Trophoblast cell (in vitro differentiated cells and primary cell): Measurements from ENCODE around the gene VAMP3.

Experiments
- DNase-seq, 2 donors: peaks; one replicate each; pipeline ENCODE4 v3.0.0-alpha.2; 2016
- H2AFZ ChIP-seq: 2 replicates; pipeline ENCODE4 v1.6.1; 2013; ENCODE audit warnings: low read length, moderate library complexity, mild to moderate bottlenecking; ENCODE audit not compliant: insufficient read depth, poor library complexity
- H2AK5ac ChIP-seq: 2 replicates; pipeline ENCODE4 v1.6.1; 2013; ENCODE audit warnings: mild to moderate bottlenecking, low read length
- H2BK120ac ChIP-seq: 2 replicates; pipeline ENCODE4 v1.6.1; 2013; ENCODE audit warnings: low read length, mild to moderate bottlenecking, moderate library complexity; ENCODE audit not compliant: insufficient read depth, poor library complexity
- H2BK12ac ChIP-seq: 2 replicates; pipeline ENCODE4 v1.6.1; 2013; ENCODE audit warnings: mild to moderate bottlenecking, low read length, moderate library complexity
- H2BK5ac ChIP-seq: 2 replicates; pipeline ENCODE4 v1.6.1; 2013; ENCODE audit warnings: low read length, low read depth, moderate library complexity, mild to moderate bottlenecking; ENCODE audit not compliant: poor library complexity
- H3K14ac ChIP-seq: 2 replicates; pipeline ENCODE4 v1.6.1; 2013; ENCODE audit warnings: mild to moderate bottlenecking, low read length
- H3K18ac ChIP-seq: 2 replicates; pipeline ENCODE4 v1.6.1; 2013; ENCODE audit warnings: mild to moderate bottlenecking, low read length
- H3K23ac ChIP-seq: 2 replicates; pipeline ENCODE4 v1.6.1; 2013; ENCODE audit warnings: low read length
- H3K27ac ChIP-seq: 2 replicates; pipeline ENCODE4 v1.5.1; 2013; ENCODE audit warnings: low read depth, mild to moderate bottlenecking, inconsistent platforms, low read length, moderate library complexity
- H3K27me3 ChIP-seq: 2 replicates; pipeline ENCODE4 v1.6.1; 2013; ENCODE audit warnings: inconsistent platforms, mild to moderate bottlenecking, low read length, moderate library complexity; ENCODE audit not compliant: insufficient read depth
- H3K36me3 ChIP-seq, 2 experiments: 1 replicate in 1 of 2; 2 replicates in 1 of 2; pipeline ENCODE4 v1.6.1; 2013; ENCODE audit warnings: low read length in 2 of 2, mild to moderate bottlenecking in 2 of 2, moderate library complexity in 1 of 2; ENCODE audit not compliant: insufficient read depth in 2 of 2, control insufficient read depth in 1 of 2
- H3K4ac ChIP-seq: 2 replicates; pipeline ENCODE4 v1.6.1; 2013; ENCODE audit warnings: low read depth, mild to moderate bottlenecking, low read length, moderate library complexity
- H3K4me1 ChIP-seq, 2 experiments: 1 replicate in 1 of 2; 2 replicates in 1 of 2; pipeline ENCODE4 v1.6.1; 2013; ENCODE audit warnings: low read length in 2 of 2, mild to moderate bottlenecking in 2 of 2, moderate library complexity in 1 of 2; ENCODE audit not compliant: insufficient read depth in 2 of 2, control insufficient read depth in 1 of 2
- H3K4me2 ChIP-seq: 2 replicates; pipeline ENCODE4 v1.6.1; 2013; ENCODE audit warnings: inconsistent platforms, mild to moderate bottlenecking, low read length, moderate library complexity
- H3K4me3 ChIP-seq: 2 replicates; pipeline ENCODE4 v1.5.1; 2013; ENCODE audit warnings: mild to moderate bottlenecking, low read depth, low read length, inconsistent platforms
- H3K79me1 ChIP-seq: one replicate; pipeline ENCODE4 v1.6.1; 2013; ENCODE audit warnings: low read length
- H3K79me2 ChIP-seq: 2 replicates; pipeline ENCODE4 v1.6.1; 2013; ENCODE audit warnings: low read length, mild to moderate bottlenecking; ENCODE audit not compliant: control insufficient read depth, insufficient read depth, poor library complexity
- H3K9ac ChIP-seq: 2 replicates; pipeline ENCODE4 v1.6.1; 2013; ENCODE audit warnings: mild to moderate bottlenecking, low read length
- H3K9me3 ChIP-seq: 2 replicates; pipeline ENCODE4 v1.6.1; 2013; ENCODE audit warnings: low read depth, mild to moderate bottlenecking, control low read depth, inconsistent platforms, low read length; ENCODE audit not compliant: insufficient read depth
- H4K12ac ChIP-seq: 2 replicates; pipeline ENCODE4 v1.6.1; 2013; ENCODE audit warnings: low read depth, mild to moderate bottlenecking, low read length, moderate library complexity
- H4K8ac ChIP-seq: 2 replicates; pipeline ENCODE4 v1.6.1; 2013; ENCODE audit warnings: low read depth, mild to moderate bottlenecking, low read length, moderate library complexity
- H4K91ac ChIP-seq: one replicate; pipeline ENCODE4 v1.6.1; 2013; ENCODE audit warnings: low read depth, mild to moderate bottlenecking, low read length, moderate library complexity
- WGBS: extraction: QIAGEN DNeasy Blood & Tissue Kit; methylation state at CpG from one replicate; pipeline ENCODE4 v1.1.7; 2013; ENCODE audit warnings: missing lambda C conversion rate; ENCODE audit not compliant: insufficient read length, insufficient coverage; ENCODE audit errors: extremely low coverage; 5-methylcytosine and 5-hydroxymethylcytosine counted together

VAMP3 gene

DNA sequence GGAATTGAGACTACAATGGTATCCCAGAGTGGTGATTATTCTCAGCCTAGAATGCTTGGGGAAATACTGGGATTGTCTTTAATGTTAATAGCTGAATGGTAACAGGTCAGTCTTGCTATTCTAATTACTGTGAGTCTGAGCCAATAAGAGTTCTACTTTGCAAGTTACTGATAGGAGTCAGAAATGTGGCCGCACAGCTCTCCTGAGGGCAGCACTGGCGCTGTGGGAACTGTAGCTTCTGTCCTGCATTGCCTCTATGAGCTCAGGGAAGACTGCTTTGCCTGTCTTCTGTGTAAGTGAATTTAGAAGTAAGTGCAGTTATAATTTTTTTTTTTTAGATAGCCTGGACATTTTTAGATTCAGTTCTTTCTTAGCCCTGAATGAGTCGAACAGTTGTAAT is 10.0 kb upstream of the VAMP3 start:
- H3K4ac ChIP-seq = no peak overlapping the region
- H3K4me1 ChIP-seq = no peaks in the 10 kb centered on the region
- no peak overlapping the region for H2BK120ac ChIP-seq
- no peak overlapping the region for H3K27ac ChIP-seq
- H3K27me3 ChIP-seq = no peaks in the 10 kb centered on the region
- H2AK5ac ChIP-seq = no peak overlapping the region
- H3K14ac ChIP-seq = no peak overlapping the region
- H3K9ac ChIP-seq = no peak overlapping the region
- no peak for DNase-seq
- WGBS = no CpG with 5 or more reads among the region's 3 CpGs
- no peak overlapping the region for H4K12ac ChIP-seq
- no peak overlapping the region for H3K18ac ChIP-seq
- H4K8ac ChIP-seq = no peak overlapping the region
- no peak overlapping the region for H3K4me3 ChIP-seq
- H3K79me1 ChIP-seq = no peaks in the 10 kb centered on the region
- H4K91ac ChIP-seq = no peak overlapping the region
- H3K23ac ChIP-seq = no peak overlapping the region
- H3K9me3 ChIP-seq = no peaks in the 10 kb centered on the region
- no peak overlapping the region for H2AFZ ChIP-seq
- H2BK5ac ChIP-seq = no peak overlapping the region
- no peak overlapping the region for H2BK12ac ChIP-seq
- peaks cover 0 to 2% of the 10 kb centered on the region in 2 experiments for H3K36me3 ChIP-seq
- no peaks in the 10 kb centered on the region for H3K79me2 ChIP-seq
- no peak overlapping the region for H3K4me2 ChIP-seq

DNA sequence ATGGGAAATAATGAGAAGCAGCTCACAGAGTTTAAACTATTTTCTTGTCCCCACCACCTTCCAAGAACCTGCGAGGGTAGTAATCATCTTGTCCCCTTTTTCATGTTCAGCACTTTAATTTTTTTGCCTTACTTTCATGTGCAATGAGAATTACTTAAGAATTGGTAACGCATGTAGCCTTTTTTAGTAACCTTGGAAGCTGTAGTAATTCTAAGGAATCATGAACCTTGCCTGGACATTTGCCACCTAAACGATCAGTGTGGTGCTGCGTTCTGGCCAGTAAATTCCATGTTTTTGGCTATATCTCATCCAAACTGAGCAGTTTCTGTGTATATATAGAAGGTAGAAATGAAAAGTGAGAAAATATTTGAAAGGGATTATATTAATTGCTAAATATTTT is 3.9 kb upstream of the VAMP3 start:
- H3K79me2 ChIP-seq = peaks cover 7% of the 10 kb centered on the region
- H3K4me3 ChIP-seq = no peak overlapping the region
- H4K8ac ChIP-seq = no peak overlapping the region
- no peak overlapping the region for H3K27ac ChIP-seq
- no peaks in the 10 kb centered on the region for H3K36me3 ChIP-seq
- H2BK120ac ChIP-seq = no peak overlapping the region
- peaks cover 8% of the 10 kb centered on the region for H3K79me1 ChIP-seq
- no peak overlapping the region for H3K23ac ChIP-seq
- no peaks in the 10 kb centered on the region for H3K27me3 ChIP-seq
- peaks cover 1% of the 10 kb centered on the region for H3K9me3 ChIP-seq
- H3K9ac ChIP-seq = no peak overlapping the region
- H3K4ac ChIP-seq = no peak overlapping the region
- H3K14ac ChIP-seq = no peak overlapping the region
- H3K4me1 ChIP-seq = peaks cover 0 to 10% of the 10 kb centered on the region in 2 experiments
- H4K12ac ChIP-seq = no peak overlapping the region
- H2AK5ac ChIP-seq = no peak overlapping the region
- H3K18ac ChIP-seq = no peak overlapping the region
- H2AFZ ChIP-seq = no peak overlapping the region
- no peak overlapping the region for H2BK5ac ChIP-seq
- H4K91ac ChIP-seq = no peak overlapping the region
- no CpG with 5 or more reads among the region's 4 CpGs for WGBS
- no peak overlapping the region for H2BK12ac ChIP-seq
- no peak for DNase-seq
- no peak overlapping the region for H3K4me2 ChIP-seq

DNA sequence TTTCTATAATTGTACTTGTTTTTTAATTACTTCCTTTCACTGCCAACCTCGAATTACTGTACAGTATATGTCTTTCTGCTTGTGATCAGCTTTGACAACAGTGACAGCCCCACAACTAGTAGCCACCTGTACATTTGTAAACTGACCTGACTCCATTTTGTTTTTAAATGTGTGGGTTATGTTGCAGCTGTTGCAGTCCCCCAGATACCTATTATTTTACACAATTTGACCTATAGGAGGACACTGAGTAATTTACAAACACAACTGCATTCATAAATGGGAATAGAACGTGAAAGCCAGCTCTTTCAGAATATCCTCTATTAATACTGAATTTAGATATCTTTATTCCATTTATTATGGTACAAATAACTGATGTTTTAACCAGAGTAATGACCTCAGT is 2.5 kb upstream of the VAMP3 start:
- Histone ChIP-seq H2BK120ac (no peak overlapping the region), H4K8ac (no peak overlapping the region), H2BK5ac (no peak overlapping the region), H3K4ac (no peak overlapping the region), H4K12ac (no peak overlapping the region), H3K4me1 (peaks cover 0 to 10% of the 10 kb centered on the region in 2 experiments), H2AFZ (no peak overlapping the region), H3K4me2 (no peak overlapping the region), H2AK5ac (no peak overlapping the region), H3K27me3 (no peaks in the 10 kb centered on the region), H3K14ac (no peak overlapping the region), H2BK12ac (no peak overlapping the region), H3K9ac (no peak overlapping the region), H3K18ac (no peak overlapping the region), H3K9me3 (peaks cover 1% of the 10 kb centered on the region), H3K27ac (no peak overlapping the region), H3K23ac (no peak overlapping the region), H3K4me3 (no peak overlapping the region), H3K79me2 (peaks cover 7% of the 10 kb centered on the region), H4K91ac (no peak overlapping the region), H3K36me3 (no peaks in the 10 kb centered on the region), H3K79me1 (peaks cover 8% of the 10 kb centered on the region)
- no CpG with 5 or more reads among the region's 2 CpGs for WGBS
- DNase-seq = no peak

DNA sequence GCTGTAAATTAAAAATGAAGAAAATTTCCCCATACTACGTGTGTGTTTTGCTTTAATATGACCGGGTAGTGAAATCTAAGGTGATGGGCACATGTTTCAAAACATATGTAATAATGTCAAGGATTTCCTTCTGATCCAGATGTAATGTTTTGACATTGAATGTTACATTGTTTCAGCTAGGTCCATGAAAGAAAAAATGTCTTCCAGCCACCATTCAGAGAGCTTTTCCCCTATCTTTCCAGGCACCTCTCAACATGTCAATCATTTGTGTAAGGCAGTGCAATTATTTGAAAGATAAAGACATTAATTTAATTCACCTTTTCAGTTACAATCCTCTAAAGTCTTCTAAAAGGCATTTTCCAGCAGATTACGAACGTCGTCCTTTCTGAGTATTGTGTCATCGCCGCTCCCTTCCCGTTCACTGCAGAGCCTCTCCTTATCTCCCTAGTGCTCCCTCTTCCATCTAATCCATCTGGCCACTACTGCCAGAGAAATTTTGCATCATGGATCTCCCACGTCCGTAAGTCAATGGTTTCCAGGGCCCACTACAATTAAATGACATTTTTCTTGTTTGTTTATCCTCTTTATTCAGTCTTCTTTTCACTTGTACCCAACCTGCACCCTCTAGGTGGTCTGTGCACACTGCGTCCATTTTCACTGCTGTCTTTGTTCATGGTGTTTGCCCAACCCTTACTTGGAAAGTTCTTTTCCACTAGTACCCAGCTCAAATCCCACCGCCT is 1.3 kb upstream of the VAMP3 start:
- no peak overlapping the region for H4K8ac ChIP-seq
- no peak overlapping the region for H3K4me2 ChIP-seq
- H3K27ac ChIP-seq = no peak overlapping the region
- no peak overlapping the region for H3K14ac ChIP-seq
- peaks cover 1% of the 10 kb centered on the region for H3K9me3 ChIP-seq
- H3K79me1 ChIP-seq = peaks cover 8% of the 10 kb centered on the region
- DNase-seq = no peak
- H4K12ac ChIP-seq = no peak overlapping the region
- no peak overlapping the region for H2AK5ac ChIP-seq
- no peak overlapping the region for H2AFZ ChIP-seq
- H3K4ac ChIP-seq = no peak overlapping the region
- peaks cover 7% of the 10 kb centered on the region for H3K79me2 ChIP-seq
- H3K23ac ChIP-seq = no peak overlapping the region
- peaks cover 0 to 2% of the 10 kb centered on the region in 2 experiments for H3K36me3 ChIP-seq
- H3K27me3 ChIP-seq = no peaks in the 10 kb centered on the region
- no peak overlapping the region for H2BK12ac ChIP-seq
- no peak overlapping the region for H2BK5ac ChIP-seq
- no peak overlapping the region for H3K4me3 ChIP-seq
- no peak overlapping the region for H3K18ac ChIP-seq
- WGBS = no CpG with 5 or more reads among the region's 12 CpGs
- no peak overlapping the region for H4K91ac ChIP-seq
- H3K9ac ChIP-seq = no peak overlapping the region
- H3K4me1 ChIP-seq = peaks cover 0 to 10% of the 10 kb centered on the region in 2 experiments
- H2BK120ac ChIP-seq = no peak overlapping the region
